Measurements from ENCODE around the gene ATP8A2.

The ATP8A2 gene

DNA sequence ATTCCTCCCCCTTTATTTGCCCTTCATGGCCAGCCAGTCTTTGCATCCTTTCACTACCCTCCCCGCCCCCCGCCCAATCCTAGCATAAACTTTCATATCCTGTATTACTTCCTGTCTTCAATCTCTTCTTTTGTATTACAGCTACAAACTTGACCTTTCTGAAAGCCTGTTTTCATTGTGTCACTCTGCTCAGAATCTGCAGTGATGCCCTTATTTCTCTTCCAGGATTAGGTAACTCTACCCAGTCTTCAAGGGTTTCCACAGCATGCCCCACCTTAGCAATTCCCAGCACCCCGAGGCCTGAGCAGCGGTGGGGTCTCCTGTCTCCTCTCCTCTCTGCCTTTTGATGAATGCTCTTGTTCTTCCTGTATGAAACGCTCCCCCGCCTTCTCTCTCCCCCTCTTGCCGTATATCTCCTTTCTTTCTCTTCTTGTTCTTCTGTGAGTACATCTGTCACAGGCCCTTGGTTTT, 534.5 kb downstream of the ATP8A2 start:
- no peak overlapping the region for H3K4me3 ChIP-seq (ENCODE audit: low read length in 2 of 2)
- H3K27me3 ChIP-seq (ENCODE audit: control insufficient read depth in 1 of 2, insufficient read depth in 2 of 2, low read length in 2 of 2) = no peaks in the 10 kb centered on the region
- no peaks in the 10 kb centered on the region for H3K4me1 ChIP-seq (ENCODE audit: control insufficient read depth, insufficient read depth, low read length)
- no peaks in the 10 kb centered on the region for H3K9me3 ChIP-seq (ENCODE audit: control insufficient read depth in 2 of 2, low read length in 2 of 2)
- no peak overlapping the region for H3K27ac ChIP-seq (ENCODE audit: low read length)
- no peaks in the 10 kb centered on the region for H3K36me3 ChIP-seq (ENCODE audit: control insufficient read depth in 2 of 2, insufficient read depth in 2 of 2, low read length in 2 of 2)
- no peak overlapping the region for H3K9ac ChIP-seq (ENCODE audit: low read length in 2 of 2)

- H3K4me3 ChIP-seq (ENCODE audit: low read length in 2 of 2) = no peak overlapping the region
- no peak overlapping the region for H3K27ac ChIP-seq (ENCODE audit: low read length)
- H3K9me3 ChIP-seq (ENCODE audit: control insufficient read depth in 2 of 2, low read length in 2 of 2) = no peaks in the 10 kb centered on the region
- no peak overlapping the region for H3K9ac ChIP-seq (ENCODE audit: low read length in 2 of 2)
- no peaks in the 10 kb centered on the region for H3K27me3 ChIP-seq (ENCODE audit: control insufficient read depth in 1 of 2, insufficient read depth in 2 of 2, low read length in 2 of 2)
- no peaks in the 10 kb centered on the region for H3K4me1 ChIP-seq (ENCODE audit: control insufficient read depth, insufficient read depth, low read length)
- no peaks in the 10 kb centered on the region for H3K36me3 ChIP-seq (ENCODE audit: control insufficient read depth in 2 of 2, insufficient read depth in 2 of 2, low read length in 2 of 2)
Measured at GRCh38 chr13:25908366-25908765, 536.6 kb downstream of the ATP8A2 start.

DNA sequence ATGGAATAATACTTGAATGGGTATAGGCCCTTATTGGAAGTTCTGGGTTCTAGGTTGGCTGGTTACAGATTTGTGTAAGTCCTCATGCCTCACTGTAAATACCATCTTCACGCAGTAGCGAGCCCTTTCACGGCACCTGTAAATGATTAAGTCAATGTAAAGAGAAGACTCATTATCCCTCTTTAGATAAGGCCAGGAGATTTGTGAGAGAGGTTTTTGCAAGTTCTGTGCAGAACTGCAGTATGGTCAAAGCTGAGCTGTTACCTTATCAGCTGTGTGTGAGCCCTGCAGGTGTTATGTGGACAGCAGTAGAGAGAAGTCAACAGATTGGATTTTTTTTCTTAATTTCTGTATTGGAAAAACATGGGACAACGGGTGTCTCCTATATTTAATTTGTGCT, 538.5 kb downstream of the ATP8A2 start:
- H3K9ac ChIP-seq (ENCODE audit: low read length in 2 of 2) = no peak overlapping the region
- H3K9me3 ChIP-seq (ENCODE audit: control insufficient read depth in 2 of 2, low read length in 2 of 2) = no peaks in the 10 kb centered on the region
- H3K4me1 ChIP-seq (ENCODE audit: control insufficient read depth, insufficient read depth, low read length) = peaks cover 2% of the 10 kb centered on the region
- no peaks in the 10 kb centered on the region for H3K36me3 ChIP-seq (ENCODE audit: control insufficient read depth in 2 of 2, insufficient read depth in 2 of 2, low read length in 2 of 2)
- no peak overlapping the region for H3K27ac ChIP-seq (ENCODE audit: low read length)
- no peaks in the 10 kb centered on the region for H3K27me3 ChIP-seq (ENCODE audit: control insufficient read depth in 1 of 2, insufficient read depth in 2 of 2, low read length in 2 of 2)
- H3K4me3 ChIP-seq (ENCODE audit: low read length in 2 of 2) = no peak overlapping the region

GRCh38 chr13:25910991-25911419, 539.2 kb downstream of the ATP8A2 start:
- Histone ChIP-seq H3K4me3 (ENCODE audit: low read length in 2 of 2) (no peak overlapping the region), H3K27me3 (ENCODE audit: control insufficient read depth in 1 of 2, insufficient read depth in 2 of 2, low read length in 2 of 2) (no peaks in the 10 kb centered on the region), H3K4me1 (ENCODE audit: control insufficient read depth, insufficient read depth, low read length) (peaks cover 8% of the 10 kb centered on the region), H3K36me3 (ENCODE audit: control insufficient read depth in 2 of 2, insufficient read depth in 2 of 2, low read length in 2 of 2) (no peaks in the 10 kb centered on the region), H3K9ac (ENCODE audit: low read length in 2 of 2) (no peak overlapping the region), H3K9me3 (ENCODE audit: control insufficient read depth in 2 of 2, low read length in 2 of 2) (no peaks in the 10 kb centered on the region), H3K27ac (ENCODE audit: low read length) (no peak overlapping the region)

- Histone ChIP-seq H3K27me3 (ENCODE audit: control insufficient read depth in 1 of 2, insufficient read depth in 2 of 2, low read length in 2 of 2) (no peaks in the 10 kb centered on the region), H3K4me3 (ENCODE audit: low read length in 2 of 2) (no peak overlapping the region), H3K36me3 (ENCODE audit: control insufficient read depth in 2 of 2, insufficient read depth in 2 of 2, low read length in 2 of 2) (no peaks in the 10 kb centered on the region), H3K27ac (ENCODE audit: low read length) (no peak overlapping the region), H3K9me3 (ENCODE audit: control insufficient read depth in 2 of 2, low read length in 2 of 2) (no peaks in the 10 kb centered on the region), H3K4me1 (ENCODE audit: control insufficient read depth, insufficient read depth, low read length) (peaks cover 12% of the 10 kb centered on the region), H3K9ac (ENCODE audit: low read length in 2 of 2) (no peak overlapping the region)
Measured at GRCh38 chr13:25912961-25913360, 541.2 kb downstream of the ATP8A2 start.

DNA sequence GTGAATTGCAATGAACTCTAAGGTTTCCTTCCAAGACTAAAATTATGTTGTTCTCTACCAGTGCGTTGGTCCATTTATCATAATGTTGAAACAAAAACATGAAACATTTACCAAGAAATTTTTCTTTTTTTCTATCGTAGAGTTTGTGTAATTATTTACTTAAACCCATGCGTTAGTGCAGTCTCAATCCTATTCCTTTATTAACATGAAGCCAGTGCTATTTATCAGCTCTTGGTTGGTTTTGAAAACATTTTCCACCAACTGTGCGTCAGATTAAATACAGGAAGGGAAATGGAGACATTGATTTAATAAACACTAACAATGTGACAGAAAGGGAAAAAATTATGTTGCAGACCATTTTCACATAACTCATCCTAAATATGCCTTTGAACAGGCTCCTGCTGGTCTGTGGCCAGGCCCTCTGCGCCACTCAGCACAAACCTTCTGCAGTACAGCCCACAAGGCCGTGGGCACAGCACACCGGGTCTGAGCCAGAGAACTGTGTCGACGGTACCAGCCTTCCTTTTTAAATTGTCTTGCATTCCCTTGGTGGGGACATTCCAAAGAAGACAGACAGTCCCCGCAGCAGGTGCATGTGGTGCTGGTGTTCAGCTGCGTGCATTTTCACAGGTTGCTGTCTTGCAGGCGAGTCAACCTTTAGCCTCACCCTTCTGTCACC, 544.2 kb downstream of the ATP8A2 start:
- Histone ChIP-seq H3K9me3 (ENCODE audit: control insufficient read depth in 2 of 2, low read length in 2 of 2) (no peaks in the 10 kb centered on the region), H3K36me3 (ENCODE audit: control insufficient read depth in 2 of 2, insufficient read depth in 2 of 2, low read length in 2 of 2) (no peaks in the 10 kb centered on the region), H3K27me3 (ENCODE audit: control insufficient read depth in 1 of 2, insufficient read depth in 2 of 2, low read length in 2 of 2) (no peaks in the 10 kb centered on the region), H3K27ac (ENCODE audit: low read length) (peak overlapping the region; percentile 46), H3K9ac (ENCODE audit: low read length in 2 of 2) (no peak overlapping the region), H3K4me3 (ENCODE audit: low read length in 2 of 2) (no peak overlapping the region), H3K4me1 (ENCODE audit: control insufficient read depth, insufficient read depth, low read length) (peaks cover 12% of the 10 kb centered on the region)

DNA sequence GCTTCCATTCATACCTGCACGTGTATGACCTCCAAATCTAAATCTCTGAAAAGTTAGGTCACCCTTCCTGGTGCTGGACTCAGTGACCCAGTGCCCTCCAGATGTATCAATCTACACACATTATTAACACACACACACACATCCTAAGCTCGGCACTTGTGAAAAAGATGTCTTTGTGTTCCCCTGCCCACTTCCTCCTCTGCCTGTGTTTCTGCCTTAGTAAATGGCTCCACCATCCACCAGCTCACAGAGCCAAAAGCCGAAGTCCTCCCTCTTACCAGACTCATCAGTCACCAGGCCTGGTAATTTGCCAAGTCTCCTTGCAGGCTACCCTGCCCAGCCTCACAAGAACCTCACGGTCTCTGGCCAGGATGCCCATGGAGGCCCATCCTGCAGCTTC, 548.5 kb downstream of the ATP8A2 start:
- no peaks in the 10 kb centered on the region for H3K27me3 ChIP-seq (ENCODE audit: control insufficient read depth in 1 of 2, insufficient read depth in 2 of 2, low read length in 2 of 2)
- H3K4me1 ChIP-seq (ENCODE audit: control insufficient read depth, insufficient read depth, low read length) = peaks cover 15% of the 10 kb centered on the region
- H3K27ac ChIP-seq (ENCODE audit: low read length) = no peak overlapping the region
- H3K36me3 ChIP-seq (ENCODE audit: control insufficient read depth in 2 of 2, insufficient read depth in 2 of 2, low read length in 2 of 2) = no peaks in the 10 kb centered on the region
- no peaks in the 10 kb centered on the region for H3K9me3 ChIP-seq (ENCODE audit: control insufficient read depth in 2 of 2, low read length in 2 of 2)
- no peak overlapping the region for H3K4me3 ChIP-seq (ENCODE audit: low read length in 2 of 2)
- H3K9ac ChIP-seq (ENCODE audit: low read length in 2 of 2) = no peak overlapping the region

DNA sequence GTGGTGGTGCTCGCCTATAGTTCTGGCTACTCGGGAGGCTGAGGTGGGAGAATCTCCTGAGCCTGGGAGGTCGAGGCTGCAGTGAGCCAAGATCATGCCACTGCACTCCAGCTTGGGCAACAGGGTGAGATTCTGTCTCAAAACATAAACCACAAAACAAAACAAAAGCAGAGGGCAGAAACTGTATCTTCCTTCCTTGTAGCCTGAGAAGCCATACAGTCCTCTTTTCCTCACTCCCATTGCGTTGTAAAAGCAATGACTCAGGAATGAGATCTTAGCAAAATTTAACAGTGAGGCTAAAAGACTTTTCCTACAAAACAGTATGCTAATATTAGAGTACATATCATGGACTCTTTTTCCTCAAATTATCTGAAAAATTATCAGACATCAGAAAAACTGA, 549.2 kb downstream of the ATP8A2 start:
- H3K27ac ChIP-seq (ENCODE audit: low read length) = no peak overlapping the region
- no peak overlapping the region for H3K4me3 ChIP-seq (ENCODE audit: low read length in 2 of 2)
- no peaks in the 10 kb centered on the region for H3K27me3 ChIP-seq (ENCODE audit: control insufficient read depth in 1 of 2, insufficient read depth in 2 of 2, low read length in 2 of 2)
- H3K9me3 ChIP-seq (ENCODE audit: control insufficient read depth in 2 of 2, low read length in 2 of 2) = no peaks in the 10 kb centered on the region
- peaks cover 10% of the 10 kb centered on the region for H3K4me1 ChIP-seq (ENCODE audit: control insufficient read depth, insufficient read depth, low read length)
- H3K36me3 ChIP-seq (ENCODE audit: control insufficient read depth in 2 of 2, insufficient read depth in 2 of 2, low read length in 2 of 2) = no peaks in the 10 kb centered on the region
- no peak overlapping the region for H3K9ac ChIP-seq (ENCODE audit: low read length in 2 of 2)

GRCh38 chr13:25922376-25922775, 550.6 kb downstream of the ATP8A2 start:
- no peaks in the 10 kb centered on the region for H3K9me3 ChIP-seq (ENCODE audit: control insufficient read depth in 2 of 2, low read length in 2 of 2)
- no peaks in the 10 kb centered on the region for H3K36me3 ChIP-seq (ENCODE audit: control insufficient read depth in 2 of 2, insufficient read depth in 2 of 2, low read length in 2 of 2)
- no peak overlapping the region for H3K4me3 ChIP-seq (ENCODE audit: low read length in 2 of 2)
- no peaks in the 10 kb centered on the region for H3K27me3 ChIP-seq (ENCODE audit: control insufficient read depth in 1 of 2, insufficient read depth in 2 of 2, low read length in 2 of 2)
- no peak overlapping the region for H3K27ac ChIP-seq (ENCODE audit: low read length)
- peaks cover 5% of the 10 kb centered on the region for H3K4me1 ChIP-seq (ENCODE audit: control insufficient read depth, insufficient read depth, low read length)
- H3K9ac ChIP-seq (ENCODE audit: low read length in 2 of 2) = no peak overlapping the region

DNA sequence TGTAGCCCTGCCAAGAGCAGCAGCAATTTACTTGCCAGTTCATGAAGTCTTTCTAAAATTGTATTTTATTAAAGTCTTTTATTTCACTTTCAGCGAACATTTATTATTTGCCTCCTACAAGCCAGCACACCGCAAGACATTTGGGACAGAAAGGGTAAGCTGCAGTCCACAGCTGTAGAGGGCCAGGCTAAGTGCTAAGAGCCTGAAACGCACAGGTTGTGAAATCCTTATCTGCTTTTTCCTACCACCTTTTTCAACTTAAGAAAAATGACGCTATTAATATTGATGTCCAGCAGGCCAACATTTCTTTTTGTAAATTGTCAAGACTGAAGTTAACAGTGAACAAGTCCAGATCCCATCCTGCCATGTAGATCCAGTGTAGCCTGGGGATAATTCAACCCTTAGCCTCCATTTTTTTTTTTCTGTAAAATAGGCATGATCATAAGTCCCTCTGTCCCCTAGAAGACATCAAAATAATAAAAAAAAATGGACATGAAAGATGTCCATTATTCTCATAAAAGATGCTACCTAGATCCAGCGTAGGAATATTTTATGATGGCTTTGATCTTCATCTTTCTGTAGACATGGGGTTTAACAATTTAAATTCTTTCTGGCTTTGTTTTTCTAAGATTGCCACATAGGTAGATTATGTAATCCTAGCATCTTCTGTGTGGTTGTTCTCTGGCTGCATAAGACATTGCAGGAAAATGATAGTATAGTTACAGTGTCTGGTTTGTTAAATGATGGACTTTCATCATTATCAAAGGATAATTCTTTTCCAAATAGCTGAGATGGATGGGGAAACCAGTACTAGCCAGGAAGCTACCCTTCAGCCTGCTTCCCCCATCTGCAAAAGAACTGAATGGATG, 551.7 kb downstream of the ATP8A2 start:
- Histone ChIP-seq H3K9me3 (ENCODE audit: control insufficient read depth in 2 of 2, low read length in 2 of 2) (no peaks in the 10 kb centered on the region), H3K36me3 (ENCODE audit: control insufficient read depth in 2 of 2, insufficient read depth in 2 of 2, low read length in 2 of 2) (no peaks in the 10 kb centered on the region), H3K9ac (ENCODE audit: low read length in 2 of 2) (no peak overlapping the region), H3K27ac (ENCODE audit: low read length) (no peak overlapping the region), H3K27me3 (ENCODE audit: control insufficient read depth in 1 of 2, insufficient read depth in 2 of 2, low read length in 2 of 2) (no peaks in the 10 kb centered on the region), H3K4me3 (ENCODE audit: low read length in 2 of 2) (no peak overlapping the region), H3K4me1 (ENCODE audit: control insufficient read depth, insufficient read depth, low read length) (peaks cover 5% of the 10 kb centered on the region)

DNA sequence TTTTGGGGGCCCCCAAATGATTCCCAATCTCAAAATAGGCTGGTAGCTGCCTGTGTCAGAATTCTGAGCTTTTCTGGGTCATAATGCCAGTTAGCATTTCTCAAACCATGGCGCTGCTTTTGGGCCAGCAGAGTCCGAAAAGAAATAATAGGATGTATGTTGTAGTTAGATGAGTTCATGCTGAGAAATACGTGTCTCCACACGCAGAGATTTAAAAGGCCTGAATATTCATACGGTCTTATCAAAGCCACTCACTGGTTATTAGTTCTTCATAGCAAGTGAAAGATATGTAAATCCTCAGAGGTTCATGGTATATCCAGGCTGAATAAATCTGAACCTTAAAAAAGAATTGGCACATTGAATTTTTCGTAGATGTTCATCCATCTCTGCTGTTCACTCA, 555.6 kb downstream of the ATP8A2 start:
- H3K4me3 ChIP-seq (ENCODE audit: low read length in 2 of 2) = no peak overlapping the region
- peaks cover 5% of the 10 kb centered on the region for H3K4me1 ChIP-seq (ENCODE audit: control insufficient read depth, insufficient read depth, low read length)
- H3K27ac ChIP-seq (ENCODE audit: low read length) = no peak overlapping the region
- H3K27me3 ChIP-seq (ENCODE audit: control insufficient read depth in 1 of 2, insufficient read depth in 2 of 2, low read length in 2 of 2) = no peaks in the 10 kb centered on the region
- no peak overlapping the region for H3K9ac ChIP-seq (ENCODE audit: low read length in 2 of 2)
- H3K9me3 ChIP-seq (ENCODE audit: control insufficient read depth in 2 of 2, low read length in 2 of 2) = no peaks in the 10 kb centered on the region
- H3K36me3 ChIP-seq (ENCODE audit: control insufficient read depth in 2 of 2, insufficient read depth in 2 of 2, low read length in 2 of 2) = no peaks in the 10 kb centered on the region
